GM18951 (cell line): ENCODE data around the gene MEAK7.

Experiments used
- POLR2A ChIP-seq: IDR thresholded peaks from 4 replicates; pipeline ENCODE4 v1.6.1; 2011; ENCODE audit warnings: mild to moderate bottlenecking; ENCODE audit not compliant: insufficient read length, insufficient read depth; ENCODE audit errors: extremely low read depth
- in situ Hi-C: fragments of 300-500 bp; cut with MboI; formaldehyde crosslinking; loops from one replicate; pipeline ENCODE4 v1.12.0; 2022; ENCODE audit warnings: low sequenced_read_pairs, mixed read lengths, inconsistent platforms; ENCODE audit not compliant: unreplicated experiment

Gene MEAK7

DNA sequence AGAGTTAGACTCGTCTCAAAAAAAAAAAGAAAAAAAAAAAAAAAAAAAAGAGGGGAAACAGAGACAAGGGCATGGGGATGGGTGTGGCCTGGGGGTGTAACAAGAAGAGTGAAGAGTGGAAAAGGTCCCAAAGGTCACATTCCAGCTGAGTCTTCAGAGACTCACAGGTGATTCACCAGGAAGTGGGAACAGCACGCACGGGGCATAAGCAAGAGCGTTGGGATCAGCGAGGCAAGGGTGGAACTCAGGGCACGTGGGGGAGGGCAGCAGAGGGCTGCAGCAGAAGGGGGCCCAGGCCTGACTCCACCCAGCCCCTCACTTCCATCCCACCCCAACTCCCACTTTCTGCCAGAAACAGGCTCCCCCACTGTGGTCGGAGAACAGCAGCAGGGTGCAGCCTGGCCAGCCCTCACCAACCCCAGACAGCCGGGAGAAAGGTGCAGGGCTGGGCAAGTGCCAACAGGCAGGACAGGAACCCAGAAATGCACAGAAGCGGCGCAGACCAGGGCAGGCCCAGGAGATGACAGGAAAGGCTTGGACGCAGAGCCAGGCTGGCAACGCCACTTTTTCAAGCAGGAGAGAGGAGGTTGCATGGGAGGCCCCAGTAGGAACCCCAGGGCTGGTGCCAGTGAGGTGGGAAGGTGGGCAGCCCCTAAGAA, 3.3 kb downstream of the MEAK7 start:
- in situ Hi-C loops: no loop called here
- TF ChIP-seq POLR2A: no peak

- no peak for TF ChIP-seq POLR2A
- in situ Hi-C loops: no loop called here
Observed at GRCh38 chr16:84500531-84500930, 3.9 kb downstream of the MEAK7 start.

DNA sequence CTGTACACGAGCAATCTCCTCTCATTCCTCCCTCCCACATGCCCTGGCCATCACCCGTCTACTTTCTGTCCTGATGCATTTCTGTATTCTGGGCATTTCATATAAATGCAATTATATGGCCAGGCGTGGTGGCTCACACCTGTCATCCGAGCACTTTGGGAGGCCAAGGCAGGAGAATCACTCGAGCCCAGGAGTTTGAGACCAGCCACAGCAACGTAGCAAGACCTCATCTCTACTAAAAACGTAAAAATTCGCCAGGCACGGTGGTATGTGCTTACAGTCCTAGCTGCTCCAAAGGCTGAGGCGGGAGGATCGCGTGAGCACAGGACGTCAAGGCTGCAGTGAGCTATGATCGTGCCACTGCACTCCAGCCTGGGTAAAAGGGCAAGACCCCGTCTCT, 4.8 kb downstream of the MEAK7 start:
- no peak for TF ChIP-seq POLR2A
- in situ Hi-C loops: loop anchor here (25.0 kb wide), 1 partner anchor 212 kb away; the partner anchor contains the start of gene WFDC1

DNA sequence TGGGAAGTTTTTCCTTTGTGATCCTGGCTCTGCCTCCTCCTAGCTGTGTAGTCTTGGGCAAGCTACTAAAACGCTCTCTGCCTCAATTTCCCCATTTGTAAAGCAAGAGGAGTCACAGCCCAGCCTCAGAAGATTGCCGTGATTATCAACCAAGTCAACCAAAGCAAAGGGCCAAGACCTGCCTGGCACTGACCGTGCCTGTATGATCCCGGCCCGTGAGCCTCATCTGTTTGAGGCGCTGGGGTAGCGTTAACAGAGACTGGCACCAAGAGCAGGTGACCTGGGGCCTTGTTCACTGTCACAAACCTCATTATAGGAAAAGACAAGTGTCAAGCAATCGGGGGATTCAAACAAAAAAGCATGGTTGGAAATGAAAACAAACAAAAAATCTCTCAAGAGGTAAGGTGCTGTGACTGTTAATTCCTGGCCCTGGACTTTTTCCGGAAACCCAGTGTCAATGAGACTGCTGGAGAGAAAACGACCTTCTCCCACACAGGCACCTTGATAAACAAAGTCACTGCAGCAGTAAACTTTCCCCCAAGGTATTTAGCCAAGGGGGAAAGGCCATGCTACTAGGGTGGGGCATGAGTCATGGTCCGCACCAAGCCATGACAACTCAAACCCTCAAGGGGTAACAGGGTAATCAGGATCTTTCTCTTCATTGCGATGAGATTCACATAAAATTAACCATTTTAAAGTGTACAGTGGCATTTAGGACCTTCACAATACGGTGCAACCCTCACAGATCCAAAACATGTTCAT, 5.4 kb downstream of the MEAK7 start:
- TF ChIP-seq POLR2A: no peak
- in situ Hi-C loops: loop anchor here (25.0 kb wide), 1 partner anchor 212 kb away; the partner anchor contains the start of gene WFDC1

- in situ Hi-C loops: loop anchor here (25.0 kb wide), 1 partner anchor 211 kb away; the partner anchor contains the start of gene WFDC1
- no peak for TF ChIP-seq POLR2A
Observed at GRCh38 chr16:84498223-84498610, 6.2 kb downstream of the MEAK7 start.

- no peak for TF ChIP-seq POLR2A
- in situ Hi-C loops: loop anchor here (25.0 kb wide), 1 partner anchor 210 kb away; the partner anchor contains the start of gene WFDC1
Observed at GRCh38 chr16:84497418-84498222, 6.8 kb downstream of the MEAK7 start.

DNA sequence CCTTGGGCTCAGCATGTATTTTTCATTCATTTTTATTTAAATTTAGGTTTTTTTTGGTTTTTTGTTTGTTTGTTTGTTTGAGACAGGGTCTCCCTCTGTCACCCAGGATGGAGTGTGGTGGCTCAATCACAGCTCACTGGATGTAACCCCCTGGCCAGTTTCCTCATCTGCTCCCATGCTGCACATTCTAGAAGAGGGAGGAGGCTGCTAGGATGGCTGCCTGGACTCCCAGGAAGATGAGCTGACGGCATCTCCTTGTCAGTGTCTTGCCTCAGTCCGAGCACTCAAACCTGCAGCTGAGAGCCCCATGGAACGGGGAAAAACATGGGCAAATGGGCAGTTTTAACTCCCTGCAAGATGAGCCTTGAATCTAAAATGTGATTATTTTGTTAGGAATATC, 7.5 kb downstream of the MEAK7 start:
- TF ChIP-seq POLR2A: no peak
- in situ Hi-C loops: loop anchor here (25.0 kb wide), 1 partner anchor 210 kb away; the partner anchor contains the start of gene WFDC1

GRCh38 chr16:84495506-84495905, 9.0 kb downstream of the MEAK7 start:
- TF ChIP-seq POLR2A: no peak
- in situ Hi-C loops: loop anchor here (25.0 kb wide), 1 partner anchor 208 kb away; the partner anchor contains the start of gene WFDC1

GRCh38 chr16:84489131-84489530, 15.3 kb downstream of the MEAK7 start:
- TF ChIP-seq POLR2A: no peak
- in situ Hi-C loops: loop anchor here (25.0 kb wide), 1 partner anchor 202 kb away; the partner anchor contains the start of gene WFDC1

- in situ Hi-C loops: loop anchor here (25.0 kb wide), 1 partner anchor 200 kb away; the partner anchor contains the start of gene WFDC1
- no peak for TF ChIP-seq POLR2A
Observed at GRCh38 chr16:84487358-84487757, 17.1 kb downstream of the MEAK7 start.

DNA sequence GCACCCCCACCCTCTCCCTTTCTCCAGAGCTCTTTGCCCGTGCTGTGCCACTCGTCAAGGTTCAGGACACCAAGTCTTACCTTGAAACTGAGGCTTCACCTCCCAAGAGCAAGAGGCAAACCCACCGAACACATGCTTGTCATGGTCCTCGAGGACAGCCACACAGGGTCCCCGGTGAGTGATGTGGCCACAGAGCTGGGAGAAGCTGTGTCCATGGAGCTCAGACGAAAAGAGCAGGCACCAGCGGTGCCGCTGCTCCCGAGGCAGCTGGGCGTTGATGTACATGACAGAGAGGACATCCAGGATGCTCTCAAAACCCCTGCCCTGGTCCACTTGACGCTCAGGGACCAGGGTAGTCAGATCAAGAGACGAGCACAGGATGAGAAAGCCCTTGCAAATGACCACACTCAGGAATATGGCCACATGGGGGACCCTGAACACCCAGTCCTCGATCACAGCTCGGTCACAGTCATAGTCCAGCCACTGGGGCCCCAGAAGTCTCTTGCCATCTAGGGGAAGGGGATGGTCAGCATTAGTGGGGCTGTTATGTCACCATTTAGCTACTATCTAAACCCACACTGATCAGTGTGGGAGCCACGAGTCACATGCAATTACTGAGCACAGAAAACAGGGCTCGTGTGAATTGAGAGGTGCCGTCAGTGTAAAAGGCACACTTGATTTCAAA, 17.8 kb downstream of the MEAK7 start:
- in situ Hi-C loops: loop anchor here (25.0 kb wide), 1 partner anchor 199 kb away; the partner anchor contains the start of gene WFDC1
- TF ChIP-seq POLR2A: no peak

DNA sequence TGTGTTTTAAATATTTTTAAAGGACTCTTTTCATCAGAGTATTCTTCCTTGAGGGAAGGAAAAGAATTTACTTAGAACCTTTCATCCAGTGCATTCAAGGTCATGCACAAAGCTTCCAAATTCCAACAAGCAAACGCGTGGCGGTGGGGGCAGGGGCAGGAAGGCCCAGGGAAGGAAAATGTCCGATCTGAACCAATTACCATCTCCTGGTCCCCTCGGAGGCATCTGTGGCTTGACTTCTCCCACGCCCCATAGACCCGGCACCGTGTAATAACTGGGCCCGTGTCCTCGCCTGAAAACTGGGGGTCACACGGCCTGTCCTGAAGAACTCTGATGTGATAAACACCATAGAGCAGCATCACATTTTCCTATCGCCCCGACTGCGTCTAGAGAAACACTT, 18.3 kb downstream of the MEAK7 start:
- in situ Hi-C loops: loop anchor here (25.0 kb wide), 1 partner anchor 199 kb away; the partner anchor contains the start of gene WFDC1
- no peak for TF ChIP-seq POLR2A
